ENCODE results near the gene LYSET.
A peak's percentile ranks its signal among the peaks of the same experiment; 100 is the strongest.

DNA sequence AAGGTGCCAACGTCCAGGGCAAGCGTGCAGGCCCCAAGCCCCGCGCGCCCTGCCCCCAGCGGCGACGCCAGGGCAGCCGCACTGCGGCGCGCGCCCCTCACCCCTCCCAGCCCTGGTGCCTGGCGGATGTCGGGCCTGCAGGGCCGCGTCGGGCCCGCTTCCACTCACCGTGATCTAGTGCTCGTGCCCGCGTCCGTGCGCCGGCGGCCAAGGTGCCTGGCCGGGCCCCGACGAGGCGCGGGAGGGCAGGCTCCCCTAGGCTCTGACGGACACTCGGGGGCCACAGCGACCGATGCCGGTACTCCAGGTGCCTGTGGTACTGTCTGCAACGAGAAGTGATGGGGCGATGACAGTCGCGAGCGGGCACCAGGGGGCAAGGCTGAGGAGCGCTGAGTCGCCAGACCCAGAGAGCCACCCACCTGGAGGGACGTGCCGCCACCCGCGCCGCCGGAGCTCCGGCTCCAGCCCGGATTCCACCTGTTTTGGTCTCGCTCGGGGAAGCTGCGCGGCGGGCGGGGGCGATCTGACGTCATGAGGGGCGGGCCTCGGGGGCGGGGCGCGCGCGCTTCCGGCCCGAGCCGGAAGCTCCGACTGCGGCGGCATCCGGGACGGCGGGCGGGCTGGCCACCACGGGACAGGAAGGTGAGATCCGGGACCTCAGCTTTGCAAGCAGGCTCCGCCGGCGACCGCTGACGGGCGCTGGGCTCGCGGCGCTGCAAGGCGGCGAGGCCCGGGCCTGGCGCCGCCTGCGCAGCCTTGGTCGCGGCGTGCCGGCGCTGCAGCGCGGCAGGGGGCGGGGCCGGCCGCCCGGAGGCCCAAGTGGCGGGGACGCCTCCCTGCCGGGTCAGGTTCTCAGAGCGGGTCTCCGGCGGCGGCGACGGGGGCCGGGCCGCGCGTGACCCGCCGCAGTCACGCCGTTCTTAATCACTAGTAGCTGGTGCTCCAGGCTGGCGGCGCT is at the start of gene LYSET, which contains the start of gene MOAP1:
- TF ChIP-seq, protein P1, sequence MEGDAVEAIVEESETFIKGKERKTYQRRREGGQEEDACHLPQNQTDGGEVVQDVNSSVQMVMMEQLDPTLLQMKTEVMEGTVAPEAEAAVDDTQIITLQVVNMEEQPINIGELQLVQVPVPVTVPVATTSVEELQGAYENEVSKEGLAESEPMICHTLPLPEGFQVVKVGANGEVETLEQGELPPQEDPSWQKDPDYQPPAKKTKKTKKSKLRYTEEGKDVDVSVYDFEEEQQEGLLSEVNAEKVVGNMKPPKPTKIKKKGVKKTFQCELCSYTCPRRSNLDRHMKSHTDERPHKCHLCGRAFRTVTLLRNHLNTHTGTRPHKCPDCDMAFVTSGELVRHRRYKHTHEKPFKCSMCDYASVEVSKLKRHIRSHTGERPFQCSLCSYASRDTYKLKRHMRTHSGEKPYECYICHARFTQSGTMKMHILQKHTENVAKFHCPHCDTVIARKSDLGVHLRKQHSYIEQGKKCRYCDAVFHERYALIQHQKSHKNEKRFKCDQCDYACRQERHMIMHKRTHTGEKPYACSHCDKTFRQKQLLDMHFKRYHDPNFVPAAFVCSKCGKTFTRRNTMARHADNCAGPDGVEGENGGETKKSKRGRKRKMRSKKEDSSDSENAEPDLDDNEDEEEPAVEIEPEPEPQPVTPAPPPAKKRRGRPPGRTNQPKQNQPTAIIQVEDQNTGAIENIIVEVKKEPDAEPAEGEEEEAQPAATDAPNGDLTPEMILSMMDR (IDR thresholded peaks at IDR 0.05) = peak in 1 of 2 donors; percentile 25
- TF ChIP-seq POLR2A (IDR thresholded peaks at IDR 0.05) = peak; percentile 40 to 44
